Measurements from ENCODE around the gene SCAF1.

The SCAF1 gene

GRCh38 chr19:49680421-49681351 is 38.7 kb downstream of the SCAF1 start:
- peaks cover 35% of the 10 kb centered on the region for H3K4me1 ChIP-seq (ENCODE audit: insufficient read depth, low read length, severe bottlenecking)
- H3K9ac ChIP-seq (ENCODE audit: low read length), result peak overlapping the region; percentile 21; the same call in 1 of the 2 replicates
- TF ChIP-seq, protein P1, sequence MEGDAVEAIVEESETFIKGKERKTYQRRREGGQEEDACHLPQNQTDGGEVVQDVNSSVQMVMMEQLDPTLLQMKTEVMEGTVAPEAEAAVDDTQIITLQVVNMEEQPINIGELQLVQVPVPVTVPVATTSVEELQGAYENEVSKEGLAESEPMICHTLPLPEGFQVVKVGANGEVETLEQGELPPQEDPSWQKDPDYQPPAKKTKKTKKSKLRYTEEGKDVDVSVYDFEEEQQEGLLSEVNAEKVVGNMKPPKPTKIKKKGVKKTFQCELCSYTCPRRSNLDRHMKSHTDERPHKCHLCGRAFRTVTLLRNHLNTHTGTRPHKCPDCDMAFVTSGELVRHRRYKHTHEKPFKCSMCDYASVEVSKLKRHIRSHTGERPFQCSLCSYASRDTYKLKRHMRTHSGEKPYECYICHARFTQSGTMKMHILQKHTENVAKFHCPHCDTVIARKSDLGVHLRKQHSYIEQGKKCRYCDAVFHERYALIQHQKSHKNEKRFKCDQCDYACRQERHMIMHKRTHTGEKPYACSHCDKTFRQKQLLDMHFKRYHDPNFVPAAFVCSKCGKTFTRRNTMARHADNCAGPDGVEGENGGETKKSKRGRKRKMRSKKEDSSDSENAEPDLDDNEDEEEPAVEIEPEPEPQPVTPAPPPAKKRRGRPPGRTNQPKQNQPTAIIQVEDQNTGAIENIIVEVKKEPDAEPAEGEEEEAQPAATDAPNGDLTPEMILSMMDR (IDR thresholded peaks at IDR 0.05; ENCODE audit: low read length), result peak; percentile 97
- TF ChIP-seq EZH2 (IDR thresholded peaks at IDR 0.05; ENCODE audit: borderline replicate concordance, low read length), result no peak

GRCh38 chr19:49681830-49682229 is 39.8 kb downstream of the SCAF1 start:
- H3K4me2 ChIP-seq (ENCODE audit: low read length), result no peak overlapping the region
- H3F3A ChIP-seq (ENCODE audit: insufficient read depth, low read length), result no peaks in the 10 kb centered on the region
- no peak overlapping the region for H3K27ac ChIP-seq (ENCODE audit: low read depth, low read length, poor library complexity, severe bottlenecking)
- peaks cover 31% of the 10 kb centered on the region for H3K79me2 ChIP-seq (ENCODE audit: insufficient read depth, low read length)
- no peak overlapping the region for H3K4me3 ChIP-seq (ENCODE audit: low read depth, low read length, poor library complexity, severe bottlenecking)
- H4K20me1 ChIP-seq (ENCODE audit: insufficient read depth, low read length), result no peaks in the 10 kb centered on the region
- no peak overlapping the region for H3K9ac ChIP-seq (ENCODE audit: low read length)
- no peaks in the 10 kb centered on the region for H3K9me3 ChIP-seq (ENCODE audit: low read length)
- no peak for TF ChIP-seq EZH2 (IDR thresholded peaks at IDR 0.05; ENCODE audit: borderline replicate concordance, low read length)
- TF ChIP-seq, protein P1 (IDR thresholded peaks at IDR 0.05; ENCODE audit: low read length), result no peak
- no peaks in the 10 kb centered on the region for H3K9me2 ChIP-seq (ENCODE audit: low read depth, low read length)
- H3K4me1 ChIP-seq (ENCODE audit: insufficient read depth, low read length, severe bottlenecking), result peaks cover 30% of the 10 kb centered on the region
- no peak overlapping the region for H2AFZ ChIP-seq (ENCODE audit: low read length)
- H3K36me3 ChIP-seq (ENCODE audit: insufficient read depth, low read length), result peaks cover 63% of the 10 kb centered on the region
- H3K27me3 ChIP-seq (ENCODE audit: insufficient read depth, low read length), result no peaks in the 10 kb centered on the region

More at GRCh38 chr19:49680421-49681351, 38.7 kb downstream of the SCAF1 start:
- Histone ChIP-seq H3K9me3 (ENCODE audit: low read length) (no peaks in the 10 kb centered on the region), H3K27ac (ENCODE audit: low read depth, low read length, poor library complexity, severe bottlenecking) (peak overlapping the region; percentile 47), H3F3A (ENCODE audit: insufficient read depth, low read length) (no peaks in the 10 kb centered on the region), H3K9me2 (ENCODE audit: low read depth, low read length) (no peaks in the 10 kb centered on the region), H4K20me1 (ENCODE audit: insufficient read depth, low read length) (no peaks in the 10 kb centered on the region), H3K36me3 (ENCODE audit: insufficient read depth, low read length) (peaks cover 54% of the 10 kb centered on the region), H2AFZ (ENCODE audit: low read length) (no peak overlapping the region), H3K79me2 (ENCODE audit: insufficient read depth, low read length) (peaks cover 31% of the 10 kb centered on the region), H3K4me3 (ENCODE audit: low read depth, low read length, poor library complexity, severe bottlenecking) (peak overlapping the region; percentile 89), H3K27me3 (ENCODE audit: insufficient read depth, low read length) (no peaks in the 10 kb centered on the region), H3K4me2 (ENCODE audit: low read length) (peak overlapping the region; percentile 90)

- Histone ChIP-seq H4K20me1 (ENCODE audit: insufficient read depth, low read length) (no peaks in the 10 kb centered on the region), H3K4me2 (ENCODE audit: low read length) (no peak overlapping the region), H3K9me2 (ENCODE audit: low read depth, low read length) (no peaks in the 10 kb centered on the region), H3K4me3 (ENCODE audit: low read depth, low read length, poor library complexity, severe bottlenecking) (no peak overlapping the region), H3K4me1 (ENCODE audit: insufficient read depth, low read length, severe bottlenecking) (peaks cover 30% of the 10 kb centered on the region), H3K9ac (ENCODE audit: low read length) (no peak overlapping the region), H3K79me2 (ENCODE audit: insufficient read depth, low read length) (peaks cover 31% of the 10 kb centered on the region), H2AFZ (ENCODE audit: low read length) (no peak overlapping the region), H3K9me3 (ENCODE audit: low read length) (no peaks in the 10 kb centered on the region), H3K27ac (ENCODE audit: low read depth, low read length, poor library complexity, severe bottlenecking) (no peak overlapping the region), H3K27me3 (ENCODE audit: insufficient read depth, low read length) (no peaks in the 10 kb centered on the region), H3K36me3 (ENCODE audit: insufficient read depth, low read length) (peaks cover 68% of the 10 kb centered on the region), H3F3A (ENCODE audit: insufficient read depth, low read length) (no peaks in the 10 kb centered on the region)
- TF ChIP-seq EZH2 (IDR thresholded peaks at IDR 0.05; ENCODE audit: borderline replicate concordance, low read length), result no peak
- TF ChIP-seq, protein P1 (IDR thresholded peaks at IDR 0.05; ENCODE audit: low read length), result no peak
These were observed 40.3 kb downstream of the SCAF1 start for GRCh38 chr19:49682274-49682673.
